GM23338 (cell line): ENCODE data around the gene ZNF277.

Experiments
- EZH2 ChIP-seq: fragments of 200-600 bp; sonication (generic); IDR thresholded peaks from one replicate; pipeline ENCODE4 v1.8.0; 2017; ENCODE audit warnings: antibody characterized with exemption, mild to moderate bottlenecking, low read depth; ENCODE audit not compliant: unreplicated experiment
- EZH2phosphoT487 ChIP-seq: fragments of 200-600 bp; sonication (generic); IDR thresholded peaks from one replicate; pipeline ENCODE4 v1.8.1; 2018; ENCODE audit warnings: antibody characterized with exemption; ENCODE audit not compliant: unreplicated experiment
- JUNB ChIP-seq: IDR thresholded peaks from one replicate; pipeline ENCODE4 v1.6.1; 2016; ENCODE audit warnings: antibody characterized with exemption; ENCODE audit not compliant: unreplicated experiment
- POLR2AphosphoS5 ChIP-seq: IDR thresholded peaks from 2 replicates; pipeline ENCODE4 v1.6.1; 2016; ENCODE audit warnings: antibody characterized with exemption, low read depth
- ZNF331 ChIP-seq: fragments of 250-450 bp; sonication (Bioruptor Pico); IDR thresholded peaks from 2 replicates; pipeline ENCODE4 v1.5.0; 2020; ENCODE audit warnings: low read depth, mild to moderate bottlenecking, moderate library complexity
- TF ChIP-seq, protein P1 (sequence below), 2 experiments: fragments of 200-600 bp in 1 of 2; sonication (generic) in 1 of 2; conservative IDR thresholded peaks; 2 replicates each; pipeline versions ENCODE4 v1.5.1 to v1.6.1; 2016 to 2017; ENCODE audit warnings: antibody characterized with exemption in 2 of 2, low read depth in 2 of 2, mild to moderate bottlenecking in 2 of 2, moderate library complexity in 1 of 2
- TF ChIP-seq, protein P2 (sequence below): IDR thresholded peaks from 2 replicates; pipeline ENCODE4 v1.6.1; 2016; ENCODE audit warnings: antibody characterized with exemption
- TF ChIP-seq, protein P3 (sequence below): IDR thresholded peaks from one replicate; pipeline ENCODE4 v1.6.1; 2018; ENCODE audit warnings: antibody characterized with exemption; ENCODE audit not compliant: unreplicated experiment
- TF ChIP-seq, protein P4 (sequence below): fragments of 250-450 bp; sonication (Bioruptor Pico); IDR thresholded peaks from 2 replicates; pipeline ENCODE4 v1.5.0; 2020; ENCODE audit warnings: mild to moderate bottlenecking, moderate library complexity

- TF ChIP-seq, protein P1, sequence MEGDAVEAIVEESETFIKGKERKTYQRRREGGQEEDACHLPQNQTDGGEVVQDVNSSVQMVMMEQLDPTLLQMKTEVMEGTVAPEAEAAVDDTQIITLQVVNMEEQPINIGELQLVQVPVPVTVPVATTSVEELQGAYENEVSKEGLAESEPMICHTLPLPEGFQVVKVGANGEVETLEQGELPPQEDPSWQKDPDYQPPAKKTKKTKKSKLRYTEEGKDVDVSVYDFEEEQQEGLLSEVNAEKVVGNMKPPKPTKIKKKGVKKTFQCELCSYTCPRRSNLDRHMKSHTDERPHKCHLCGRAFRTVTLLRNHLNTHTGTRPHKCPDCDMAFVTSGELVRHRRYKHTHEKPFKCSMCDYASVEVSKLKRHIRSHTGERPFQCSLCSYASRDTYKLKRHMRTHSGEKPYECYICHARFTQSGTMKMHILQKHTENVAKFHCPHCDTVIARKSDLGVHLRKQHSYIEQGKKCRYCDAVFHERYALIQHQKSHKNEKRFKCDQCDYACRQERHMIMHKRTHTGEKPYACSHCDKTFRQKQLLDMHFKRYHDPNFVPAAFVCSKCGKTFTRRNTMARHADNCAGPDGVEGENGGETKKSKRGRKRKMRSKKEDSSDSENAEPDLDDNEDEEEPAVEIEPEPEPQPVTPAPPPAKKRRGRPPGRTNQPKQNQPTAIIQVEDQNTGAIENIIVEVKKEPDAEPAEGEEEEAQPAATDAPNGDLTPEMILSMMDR (conservative IDR thresholded peaks at IDR 0.05; ENCODE audit: low read depth in 2 of 2), result no peak
- TF ChIP-seq, protein P2, sequence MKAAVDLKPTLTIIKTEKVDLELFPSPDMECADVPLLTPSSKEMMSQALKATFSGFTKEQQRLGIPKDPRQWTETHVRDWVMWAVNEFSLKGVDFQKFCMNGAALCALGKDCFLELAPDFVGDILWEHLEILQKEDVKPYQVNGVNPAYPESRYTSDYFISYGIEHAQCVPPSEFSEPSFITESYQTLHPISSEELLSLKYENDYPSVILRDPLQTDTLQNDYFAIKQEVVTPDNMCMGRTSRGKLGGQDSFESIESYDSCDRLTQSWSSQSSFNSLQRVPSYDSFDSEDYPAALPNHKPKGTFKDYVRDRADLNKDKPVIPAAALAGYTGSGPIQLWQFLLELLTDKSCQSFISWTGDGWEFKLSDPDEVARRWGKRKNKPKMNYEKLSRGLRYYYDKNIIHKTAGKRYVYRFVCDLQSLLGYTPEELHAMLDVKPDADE, result no peak
- no peak for TF ChIP-seq EZH2
- TF ChIP-seq JUNB, result no peak
- no peak for TF ChIP-seq POLR2AphosphoS5
- TF ChIP-seq, protein P3, sequence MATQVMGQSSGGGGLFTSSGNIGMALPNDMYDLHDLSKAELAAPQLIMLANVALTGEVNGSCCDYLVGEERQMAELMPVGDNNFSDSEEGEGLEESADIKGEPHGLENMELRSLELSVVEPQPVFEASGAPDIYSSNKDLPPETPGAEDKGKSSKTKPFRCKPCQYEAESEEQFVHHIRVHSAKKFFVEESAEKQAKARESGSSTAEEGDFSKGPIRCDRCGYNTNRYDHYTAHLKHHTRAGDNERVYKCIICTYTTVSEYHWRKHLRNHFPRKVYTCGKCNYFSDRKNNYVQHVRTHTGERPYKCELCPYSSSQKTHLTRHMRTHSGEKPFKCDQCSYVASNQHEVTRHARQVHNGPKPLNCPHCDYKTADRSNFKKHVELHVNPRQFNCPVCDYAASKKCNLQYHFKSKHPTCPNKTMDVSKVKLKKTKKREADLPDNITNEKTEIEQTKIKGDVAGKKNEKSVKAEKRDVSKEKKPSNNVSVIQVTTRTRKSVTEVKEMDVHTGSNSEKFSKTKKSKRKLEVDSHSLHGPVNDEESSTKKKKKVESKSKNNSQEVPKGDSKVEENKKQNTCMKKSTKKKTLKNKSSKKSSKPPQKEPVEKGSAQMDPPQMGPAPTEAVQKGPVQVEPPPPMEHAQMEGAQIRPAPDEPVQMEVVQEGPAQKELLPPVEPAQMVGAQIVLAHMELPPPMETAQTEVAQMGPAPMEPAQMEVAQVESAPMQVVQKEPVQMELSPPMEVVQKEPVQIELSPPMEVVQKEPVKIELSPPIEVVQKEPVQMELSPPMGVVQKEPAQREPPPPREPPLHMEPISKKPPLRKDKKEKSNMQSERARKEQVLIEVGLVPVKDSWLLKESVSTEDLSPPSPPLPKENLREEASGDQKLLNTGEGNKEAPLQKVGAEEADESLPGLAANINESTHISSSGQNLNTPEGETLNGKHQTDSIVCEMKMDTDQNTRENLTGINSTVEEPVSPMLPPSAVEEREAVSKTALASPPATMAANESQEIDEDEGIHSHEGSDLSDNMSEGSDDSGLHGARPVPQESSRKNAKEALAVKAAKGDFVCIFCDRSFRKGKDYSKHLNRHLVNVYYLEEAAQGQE, result no peak
- TF ChIP-seq ZNF331 (CRISPR knock-in tag), result no peak
- TF ChIP-seq, protein P4, sequence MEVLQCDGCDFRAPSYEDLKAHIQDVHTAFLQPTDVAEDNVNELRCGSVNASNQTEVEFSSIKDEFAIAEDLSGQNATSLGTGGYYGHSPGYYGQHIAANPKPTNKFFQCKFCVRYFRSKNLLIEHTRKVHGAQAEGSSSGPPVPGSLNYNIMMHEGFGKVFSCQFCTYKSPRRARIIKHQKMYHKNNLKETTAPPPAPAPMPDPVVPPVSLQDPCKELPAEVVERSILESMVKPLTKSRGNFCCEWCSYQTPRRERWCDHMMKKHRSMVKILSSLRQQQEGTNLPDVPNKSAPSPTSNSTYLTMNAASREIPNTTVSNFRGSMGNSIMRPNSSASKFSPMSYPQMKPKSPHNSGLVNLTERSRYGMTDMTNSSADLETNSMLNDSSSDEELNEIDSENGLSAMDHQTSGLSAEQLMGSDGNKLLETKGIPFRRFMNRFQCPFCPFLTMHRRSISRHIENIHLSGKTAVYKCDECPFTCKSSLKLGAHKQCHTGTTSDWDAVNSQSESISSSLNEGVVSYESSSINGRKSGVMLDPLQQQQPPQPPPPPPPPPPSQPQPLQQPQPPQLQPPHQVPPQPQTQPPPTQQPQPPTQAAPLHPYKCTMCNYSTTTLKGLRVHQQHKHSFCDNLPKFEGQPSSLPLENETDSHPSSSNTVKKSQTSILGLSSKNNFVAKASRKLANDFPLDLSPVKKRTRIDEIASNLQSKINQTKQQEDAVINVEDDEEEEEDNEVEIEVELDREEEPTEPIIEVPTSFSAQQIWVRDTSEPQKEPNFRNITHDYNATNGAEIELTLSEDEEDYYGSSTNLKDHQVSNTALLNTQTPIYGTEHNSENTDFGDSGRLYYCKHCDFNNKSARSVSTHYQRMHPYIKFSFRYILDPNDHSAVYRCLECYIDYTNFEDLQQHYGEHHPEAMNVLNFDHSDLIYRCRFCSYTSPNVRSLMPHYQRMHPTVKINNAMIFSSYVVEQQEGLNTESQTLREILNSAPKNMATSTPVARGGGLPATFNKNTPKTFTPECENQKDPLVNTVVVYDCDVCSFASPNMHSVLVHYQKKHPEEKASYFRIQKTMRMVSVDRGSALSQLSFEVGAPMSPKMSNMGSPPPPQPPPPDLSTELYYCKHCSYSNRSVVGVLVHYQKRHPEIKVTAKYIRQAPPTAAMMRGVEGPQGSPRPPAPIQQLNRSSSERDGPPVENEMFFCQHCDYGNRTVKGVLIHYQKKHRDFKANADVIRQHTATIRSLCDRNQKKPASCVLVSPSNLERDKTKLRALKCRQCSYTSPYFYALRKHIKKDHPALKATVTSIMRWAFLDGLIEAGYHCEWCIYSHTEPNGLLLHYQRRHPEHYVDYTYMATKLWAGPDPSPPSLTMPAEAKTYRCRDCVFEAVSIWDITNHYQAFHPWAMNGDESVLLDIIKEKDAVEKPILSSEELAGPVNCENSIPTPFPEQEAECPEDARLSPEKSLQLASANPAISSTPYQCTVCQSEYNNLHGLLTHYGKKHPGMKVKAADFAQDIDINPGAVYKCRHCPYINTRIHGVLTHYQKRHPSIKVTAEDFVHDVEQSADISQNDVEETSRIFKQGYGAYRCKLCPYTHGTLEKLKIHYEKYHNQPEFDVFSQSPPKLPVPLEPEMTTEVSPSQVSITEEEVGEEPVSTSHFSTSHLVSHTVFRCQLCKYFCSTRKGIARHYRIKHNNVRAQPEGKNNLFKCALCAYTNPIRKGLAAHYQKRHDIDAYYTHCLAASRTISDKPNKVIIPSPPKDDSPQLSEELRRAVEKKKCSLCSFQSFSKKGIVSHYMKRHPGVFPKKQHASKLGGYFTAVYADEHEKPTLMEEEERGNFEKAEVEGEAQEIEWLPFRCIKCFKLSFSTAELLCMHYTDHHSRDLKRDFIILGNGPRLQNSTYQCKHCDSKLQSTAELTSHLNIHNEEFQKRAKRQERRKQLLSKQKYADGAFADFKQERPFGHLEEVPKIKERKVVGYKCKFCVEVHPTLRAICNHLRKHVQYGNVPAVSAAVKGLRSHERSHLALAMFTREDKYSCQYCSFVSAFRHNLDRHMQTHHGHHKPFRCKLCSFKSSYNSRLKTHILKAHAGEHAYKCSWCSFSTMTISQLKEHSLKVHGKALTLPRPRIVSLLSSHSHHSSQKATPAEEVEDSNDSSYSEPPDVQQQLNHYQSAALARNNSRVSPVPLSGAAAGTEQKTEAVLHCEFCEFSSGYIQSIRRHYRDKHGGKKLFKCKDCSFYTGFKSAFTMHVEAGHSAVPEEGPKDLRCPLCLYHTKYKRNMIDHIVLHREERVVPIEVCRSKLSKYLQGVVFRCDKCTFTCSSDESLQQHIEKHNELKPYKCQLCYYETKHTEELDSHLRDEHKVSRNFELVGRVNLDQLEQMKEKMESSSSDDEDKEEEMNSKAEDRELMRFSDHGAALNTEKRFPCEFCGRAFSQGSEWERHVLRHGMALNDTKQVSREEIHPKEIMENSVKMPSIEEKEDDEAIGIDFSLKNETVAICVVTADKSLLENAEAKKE (CRISPR knock-in tag), result no peak
- TF ChIP-seq EZH2phosphoT487, result no peak
These were observed 37.6 kb upstream of the ZNF277 start for GRCh38 chr7:112168915-112169314.
